ENCODE data around the gene CSDE1. TPM values are rescaled to one million over a fixed set of nuclear protein-coding genes. Genes with fewer than 3 reads are reported as not detected.
A peak's percentile ranks its signal among the peaks of the same experiment; 100 is the strongest.

Gene CSDE1
- total and polyA plus RNA-seq, 2 experiments from 2014 or later: 190 to 512 TPM

DNA sequence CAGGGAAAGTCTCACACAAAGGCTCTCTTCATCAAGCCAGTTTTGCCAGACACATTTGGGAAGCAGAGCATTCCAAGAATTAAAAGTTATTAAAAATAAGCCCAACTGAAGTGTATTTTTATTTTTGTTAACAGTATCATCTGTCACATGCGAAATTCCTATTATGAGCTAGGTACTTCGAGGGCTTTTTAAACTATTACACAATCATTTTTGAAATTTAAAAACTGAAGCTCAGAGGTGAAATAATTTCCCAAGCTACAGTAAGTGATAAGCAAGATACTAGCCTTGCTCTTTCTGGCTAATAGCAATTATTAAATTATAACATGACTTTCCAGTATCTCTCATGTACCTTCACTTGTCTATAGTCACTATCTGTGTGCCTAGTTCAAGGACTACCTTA lies 29.2 kb downstream of the CSDE1 start:
- Histone ChIP-seq H3K36me3 (peaks cover 93% of the 10 kb centered on the region), H3K27ac (no peak overlapping the region), H3K4me3 (no peak overlapping the region), H3K4me1 (ENCODE audit: low read depth) (peaks cover 5% of the 10 kb centered on the region), H3K27me3 (no peaks in the 10 kb centered on the region), H3K9me3 (ENCODE audit: low read depth) (no peaks in the 10 kb centered on the region)
- DNase-seq (ENCODE audit: low read depth in 1 of 2, low spot score in 1 of 2): no peak
- TF ChIP-seq, protein P1, sequence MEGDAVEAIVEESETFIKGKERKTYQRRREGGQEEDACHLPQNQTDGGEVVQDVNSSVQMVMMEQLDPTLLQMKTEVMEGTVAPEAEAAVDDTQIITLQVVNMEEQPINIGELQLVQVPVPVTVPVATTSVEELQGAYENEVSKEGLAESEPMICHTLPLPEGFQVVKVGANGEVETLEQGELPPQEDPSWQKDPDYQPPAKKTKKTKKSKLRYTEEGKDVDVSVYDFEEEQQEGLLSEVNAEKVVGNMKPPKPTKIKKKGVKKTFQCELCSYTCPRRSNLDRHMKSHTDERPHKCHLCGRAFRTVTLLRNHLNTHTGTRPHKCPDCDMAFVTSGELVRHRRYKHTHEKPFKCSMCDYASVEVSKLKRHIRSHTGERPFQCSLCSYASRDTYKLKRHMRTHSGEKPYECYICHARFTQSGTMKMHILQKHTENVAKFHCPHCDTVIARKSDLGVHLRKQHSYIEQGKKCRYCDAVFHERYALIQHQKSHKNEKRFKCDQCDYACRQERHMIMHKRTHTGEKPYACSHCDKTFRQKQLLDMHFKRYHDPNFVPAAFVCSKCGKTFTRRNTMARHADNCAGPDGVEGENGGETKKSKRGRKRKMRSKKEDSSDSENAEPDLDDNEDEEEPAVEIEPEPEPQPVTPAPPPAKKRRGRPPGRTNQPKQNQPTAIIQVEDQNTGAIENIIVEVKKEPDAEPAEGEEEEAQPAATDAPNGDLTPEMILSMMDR (IDR thresholded peaks at IDR 0.05; ENCODE audit: low read depth, low read length): no peak

DNA sequence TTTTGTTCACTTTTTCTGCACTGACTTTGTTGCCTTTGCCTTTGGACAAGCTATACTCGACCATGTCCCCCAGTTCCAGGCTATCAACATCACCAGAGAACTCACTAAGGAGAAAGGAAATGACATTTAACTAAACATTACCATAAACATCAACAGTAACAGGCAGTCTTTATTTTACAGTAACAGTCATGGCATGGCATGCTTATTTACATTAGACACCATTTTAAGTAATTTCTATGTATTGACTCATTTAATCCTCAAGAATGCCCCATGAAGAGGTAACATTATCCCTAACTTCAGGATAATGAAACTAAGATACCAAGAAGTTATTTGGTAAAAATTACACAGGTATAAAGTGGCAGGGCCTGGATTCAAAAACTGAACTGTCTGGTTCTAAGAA lies 32.6 kb downstream of the CSDE1 start:
- no peaks in the 10 kb centered on the region for H3K9me3 ChIP-seq (ENCODE audit: low read depth)
- no peaks in the 10 kb centered on the region for H3K27me3 ChIP-seq
- TF ChIP-seq, protein P1 (IDR thresholded peaks at IDR 0.05; ENCODE audit: low read depth, low read length): no peak
- peaks cover 5% of the 10 kb centered on the region for H3K4me1 ChIP-seq (ENCODE audit: low read depth)
- H3K36me3 ChIP-seq: peaks cover 94% of the 10 kb centered on the region
- no peak overlapping the region for H3K27ac ChIP-seq
- H3K4me3 ChIP-seq: no peak overlapping the region
- no peak for DNase-seq (ENCODE audit: low read depth in 1 of 2, low spot score in 1 of 2)

DNA sequence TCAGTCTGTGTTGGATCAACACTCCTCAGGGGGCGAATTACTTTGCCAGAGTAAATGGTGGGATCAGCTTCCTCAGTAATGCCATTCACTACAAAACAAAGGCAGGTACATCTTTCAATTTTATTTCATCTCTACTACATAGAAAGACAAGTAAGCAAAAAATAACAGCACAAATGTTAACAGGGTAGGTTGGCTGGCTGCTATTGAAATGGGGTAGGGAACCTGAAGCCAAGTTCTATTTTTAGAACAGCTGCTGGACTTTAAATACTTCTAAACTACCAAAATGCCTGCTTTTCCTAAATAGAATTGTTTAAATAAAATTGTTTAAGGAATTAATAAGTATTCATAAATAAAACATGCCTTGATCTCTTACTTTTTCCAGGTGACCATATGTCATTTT lies 33.9 kb downstream of the CSDE1 start:
- TF ChIP-seq, protein P1 (IDR thresholded peaks at IDR 0.05; ENCODE audit: low read depth, low read length): no peak
- no peak overlapping the region for H3K4me3 ChIP-seq
- no peaks in the 10 kb centered on the region for H3K9me3 ChIP-seq (ENCODE audit: low read depth)
- H3K27ac ChIP-seq: peak overlapping the region; percentile 59
- H3K36me3 ChIP-seq: peaks cover 96% of the 10 kb centered on the region
- DNase-seq (ENCODE audit: low read depth in 1 of 2, low spot score in 1 of 2): no peak
- H3K4me1 ChIP-seq (ENCODE audit: low read depth): peaks cover 5% of the 10 kb centered on the region
- no peaks in the 10 kb centered on the region for H3K27me3 ChIP-seq

DNA sequence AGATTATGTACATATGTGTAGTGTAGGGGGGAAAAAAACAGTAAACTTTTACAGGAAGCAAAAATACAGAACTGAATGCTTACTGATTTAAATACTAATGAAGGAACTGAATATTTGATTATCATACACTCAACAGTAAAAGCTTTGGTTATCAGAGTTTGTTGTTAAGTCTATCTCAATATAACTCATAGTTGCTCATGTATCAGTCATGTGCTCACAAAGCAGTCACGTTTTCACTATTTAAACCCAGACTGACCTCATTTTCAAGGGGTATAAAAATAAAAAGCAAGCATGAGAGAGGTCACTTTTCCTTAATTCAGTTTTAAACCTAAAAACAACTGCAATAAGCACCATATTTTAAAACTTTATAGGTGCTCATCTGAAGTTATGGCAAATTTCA lies 34.3 kb downstream of the CSDE1 start:
- DNase-seq (ENCODE audit: low read depth in 1 of 2, low spot score in 1 of 2): no peak
- no peak overlapping the region for H3K4me3 ChIP-seq
- peak overlapping the region; percentile 59 for H3K27ac ChIP-seq
- no peaks in the 10 kb centered on the region for H3K9me3 ChIP-seq (ENCODE audit: low read depth)
- H3K4me1 ChIP-seq (ENCODE audit: low read depth): peaks cover 5% of the 10 kb centered on the region
- TF ChIP-seq, protein P1 (IDR thresholded peaks at IDR 0.05; ENCODE audit: low read depth, low read length): no peak
- H3K27me3 ChIP-seq: no peaks in the 10 kb centered on the region
- peaks cover 98% of the 10 kb centered on the region for H3K36me3 ChIP-seq

DNA sequence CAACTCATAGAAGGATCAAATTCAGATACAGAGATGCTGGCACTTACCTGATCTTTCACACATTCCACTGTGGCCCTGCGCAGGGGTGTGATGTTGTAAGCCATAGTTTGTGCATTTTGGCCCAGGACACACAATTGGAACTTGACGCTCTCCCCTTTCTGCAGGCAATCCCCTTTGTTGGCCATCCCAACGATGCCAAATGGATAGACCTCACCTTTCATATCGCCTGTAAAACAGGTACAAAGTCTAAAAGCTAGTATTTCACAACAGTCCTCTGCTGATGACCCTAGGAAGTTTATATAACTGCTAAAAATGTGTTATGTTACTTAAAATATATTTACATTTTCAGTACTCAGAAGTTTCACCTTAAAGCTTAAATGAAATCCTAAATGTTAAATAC lies 37.3 kb downstream of the CSDE1 start:
- Histone ChIP-seq H3K27me3 (no peaks in the 10 kb centered on the region), H3K4me1 (ENCODE audit: low read depth) (peaks cover 9% of the 10 kb centered on the region), H3K36me3 (peaks cover 78% of the 10 kb centered on the region), H3K9me3 (ENCODE audit: low read depth) (no peaks in the 10 kb centered on the region), H3K4me3 (no peak overlapping the region), H3K27ac (no peak overlapping the region)
- TF ChIP-seq, protein P1 (IDR thresholded peaks at IDR 0.05; ENCODE audit: low read depth, low read length): no peak
- DNase-seq (ENCODE audit: low read depth in 1 of 2, low spot score in 1 of 2): no peak

DNA sequence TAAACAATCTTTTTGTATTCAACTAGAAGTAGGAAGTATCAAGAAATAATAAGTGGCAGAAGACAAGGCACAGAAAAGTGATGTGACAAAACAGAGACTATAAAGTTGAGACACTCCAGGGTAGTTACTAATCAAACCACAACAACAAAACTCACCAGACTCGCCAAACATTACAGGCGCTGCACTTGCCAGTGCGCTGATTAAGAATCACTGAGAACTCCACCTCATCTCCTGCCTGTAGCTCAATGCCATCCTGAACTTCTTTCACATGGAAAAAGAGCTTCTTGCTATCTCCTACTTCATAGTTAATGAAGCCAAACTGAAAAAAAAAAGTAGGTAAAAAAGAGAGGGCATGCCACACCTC lies 38.4 kb downstream of the CSDE1 start:
- H3K36me3 ChIP-seq: peaks cover 70% of the 10 kb centered on the region
- H3K9me3 ChIP-seq (ENCODE audit: low read depth): no peaks in the 10 kb centered on the region
- TF ChIP-seq, protein P1 (IDR thresholded peaks at IDR 0.05; ENCODE audit: low read depth, low read length): no peak
- H3K4me3 ChIP-seq: no peak overlapping the region
- H3K4me1 ChIP-seq (ENCODE audit: low read depth): peaks cover 10% of the 10 kb centered on the region
- DNase-seq (ENCODE audit: low read depth in 1 of 2, low spot score in 1 of 2): no peak
- H3K27me3 ChIP-seq: no peaks in the 10 kb centered on the region
- no peak overlapping the region for H3K27ac ChIP-seq

Data from cardiac muscle cell (in vitro differentiated cells and primary cell).